ENCODE results near the gene NF2. TPM values are rescaled to one million over a fixed set of nuclear protein-coding genes. Genes with fewer than 3 reads are reported as not detected.

Gene NF2
- total RNA-seq, 1 experiment from 2014 or later, result 40.5 TPM

DNA sequence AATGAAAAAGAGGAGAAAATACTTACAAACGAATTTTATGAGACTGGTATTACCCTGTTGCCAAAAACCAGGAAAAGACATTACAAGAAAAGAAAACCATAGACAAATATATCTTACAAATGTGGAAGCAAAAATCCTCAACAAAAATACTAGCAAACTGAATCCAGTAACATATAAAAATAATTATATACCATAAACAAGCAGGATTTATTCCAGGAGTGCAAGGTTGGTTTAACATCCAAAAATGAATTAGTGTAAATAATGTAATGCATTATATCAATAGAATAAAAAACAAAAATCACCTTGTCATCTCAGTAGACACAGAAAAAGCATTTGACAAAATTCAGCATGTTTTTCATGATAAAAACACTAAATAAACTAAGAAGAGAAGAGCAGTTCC is 7.3 kb downstream of the NF2 start:
- Histone ChIP-seq H3K4me3 (ENCODE audit: low read depth, low read length, poor library complexity, severe bottlenecking) (no peak overlapping the region), H3K9me3 (ENCODE audit: low read depth, low read length, poor library complexity, severe bottlenecking) (no peaks in the 10 kb centered on the region), H3K27me3 (replicated peaks; ENCODE audit: insufficient read depth, low read depth, low read length, poor library complexity) (no peaks in the 10 kb centered on the region), H3K27ac (ENCODE audit: low read depth, low read length, poor library complexity, severe bottlenecking) (no peak overlapping the region), H3K36me3 (ENCODE audit: insufficient read depth, low read length, poor library complexity, severe bottlenecking) (no peaks in the 10 kb centered on the region), H3K4me1 (ENCODE audit: insufficient read depth, low read length, poor library complexity, severe bottlenecking) (no peaks in the 10 kb centered on the region)
- ChIA-PET CTCF (interaction anchor here (0.6 kb wide), 1 partner anchor 215 kb away, joined by 3 read pairs; no protein-coding TSS in a partner anchor), POLR2A (ENCODE audit: low non-redundant PET) (no interaction called here)
- TF ChIP-seq, protein P1, sequence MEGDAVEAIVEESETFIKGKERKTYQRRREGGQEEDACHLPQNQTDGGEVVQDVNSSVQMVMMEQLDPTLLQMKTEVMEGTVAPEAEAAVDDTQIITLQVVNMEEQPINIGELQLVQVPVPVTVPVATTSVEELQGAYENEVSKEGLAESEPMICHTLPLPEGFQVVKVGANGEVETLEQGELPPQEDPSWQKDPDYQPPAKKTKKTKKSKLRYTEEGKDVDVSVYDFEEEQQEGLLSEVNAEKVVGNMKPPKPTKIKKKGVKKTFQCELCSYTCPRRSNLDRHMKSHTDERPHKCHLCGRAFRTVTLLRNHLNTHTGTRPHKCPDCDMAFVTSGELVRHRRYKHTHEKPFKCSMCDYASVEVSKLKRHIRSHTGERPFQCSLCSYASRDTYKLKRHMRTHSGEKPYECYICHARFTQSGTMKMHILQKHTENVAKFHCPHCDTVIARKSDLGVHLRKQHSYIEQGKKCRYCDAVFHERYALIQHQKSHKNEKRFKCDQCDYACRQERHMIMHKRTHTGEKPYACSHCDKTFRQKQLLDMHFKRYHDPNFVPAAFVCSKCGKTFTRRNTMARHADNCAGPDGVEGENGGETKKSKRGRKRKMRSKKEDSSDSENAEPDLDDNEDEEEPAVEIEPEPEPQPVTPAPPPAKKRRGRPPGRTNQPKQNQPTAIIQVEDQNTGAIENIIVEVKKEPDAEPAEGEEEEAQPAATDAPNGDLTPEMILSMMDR (conservative IDR thresholded peaks at IDR 0.05; ENCODE audit: low read depth, low read length), result no peak
- no peak for TF ChIP-seq EZH2 (IDR thresholded peaks at IDR 0.05; ENCODE audit: borderline replicate concordance, low read depth, low read length, poor library complexity, severe bottlenecking)
- intact Hi-C loops (cut with micrococcal nuclease; ENCODE audit: unreplicated experiment), result no loop called here
- DNase-seq (ENCODE audit: low spot score), result no peak
- no TSS peak for BruUV-seq (replicated peaks)

DNA sequence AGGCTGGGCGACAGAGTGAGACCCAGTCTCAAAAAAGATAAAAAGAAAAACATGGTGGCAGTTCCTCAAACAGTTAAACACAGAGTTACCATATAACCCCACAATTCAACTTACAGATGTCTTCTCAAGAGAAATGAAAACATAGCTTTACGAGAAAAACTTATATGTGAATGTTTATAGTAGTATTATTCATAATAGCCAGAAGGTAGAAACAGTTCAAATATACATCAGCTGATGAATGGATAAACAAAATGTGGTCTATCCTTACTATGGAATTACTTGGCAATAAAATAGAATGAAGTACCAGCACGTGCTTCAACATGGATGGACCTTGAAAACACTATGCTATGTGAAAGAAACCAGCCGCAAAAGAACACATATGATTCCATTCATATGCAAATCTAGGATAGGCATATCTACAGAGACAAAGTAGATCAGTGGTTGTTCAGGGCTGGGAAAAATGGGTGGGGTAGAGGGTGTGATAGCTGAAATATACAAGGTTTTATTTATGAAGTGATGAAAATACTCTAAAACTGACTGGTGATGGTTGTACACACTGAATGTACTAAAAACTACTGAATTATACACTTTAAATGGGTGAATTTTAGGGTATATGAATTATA is 12.4 kb downstream of the NF2 start:
- H3K4me3 ChIP-seq (ENCODE audit: low read depth, low read length, poor library complexity, severe bottlenecking), result no peak overlapping the region
- no peaks in the 10 kb centered on the region for H3K27me3 ChIP-seq (replicated peaks; ENCODE audit: insufficient read depth, low read depth, low read length, poor library complexity)
- no peaks in the 10 kb centered on the region for H3K36me3 ChIP-seq (ENCODE audit: insufficient read depth, low read length, poor library complexity, severe bottlenecking)
- no peaks in the 10 kb centered on the region for H3K9me3 ChIP-seq (ENCODE audit: low read depth, low read length, poor library complexity, severe bottlenecking)
- no TSS peak for BruUV-seq (replicated peaks)
- DNase-seq (ENCODE audit: low spot score), result no peak
- POLR2A ChIA-PET (ENCODE audit: low non-redundant PET), result no interaction called here
- intact Hi-C loops (cut with micrococcal nuclease; ENCODE audit: unreplicated experiment), result no loop called here
- no peak overlapping the region for H3K27ac ChIP-seq (ENCODE audit: low read depth, low read length, poor library complexity, severe bottlenecking)
- TF ChIP-seq EZH2 (IDR thresholded peaks at IDR 0.05; ENCODE audit: borderline replicate concordance, low read depth, low read length, poor library complexity, severe bottlenecking), result no peak
- TF ChIP-seq, protein P1 (conservative IDR thresholded peaks at IDR 0.05; ENCODE audit: low read depth, low read length), result no peak
- CTCF ChIA-PET, result no interaction called here
- H3K4me1 ChIP-seq (ENCODE audit: insufficient read depth, low read length, poor library complexity, severe bottlenecking), result peaks cover 6% of the 10 kb centered on the region

DNA sequence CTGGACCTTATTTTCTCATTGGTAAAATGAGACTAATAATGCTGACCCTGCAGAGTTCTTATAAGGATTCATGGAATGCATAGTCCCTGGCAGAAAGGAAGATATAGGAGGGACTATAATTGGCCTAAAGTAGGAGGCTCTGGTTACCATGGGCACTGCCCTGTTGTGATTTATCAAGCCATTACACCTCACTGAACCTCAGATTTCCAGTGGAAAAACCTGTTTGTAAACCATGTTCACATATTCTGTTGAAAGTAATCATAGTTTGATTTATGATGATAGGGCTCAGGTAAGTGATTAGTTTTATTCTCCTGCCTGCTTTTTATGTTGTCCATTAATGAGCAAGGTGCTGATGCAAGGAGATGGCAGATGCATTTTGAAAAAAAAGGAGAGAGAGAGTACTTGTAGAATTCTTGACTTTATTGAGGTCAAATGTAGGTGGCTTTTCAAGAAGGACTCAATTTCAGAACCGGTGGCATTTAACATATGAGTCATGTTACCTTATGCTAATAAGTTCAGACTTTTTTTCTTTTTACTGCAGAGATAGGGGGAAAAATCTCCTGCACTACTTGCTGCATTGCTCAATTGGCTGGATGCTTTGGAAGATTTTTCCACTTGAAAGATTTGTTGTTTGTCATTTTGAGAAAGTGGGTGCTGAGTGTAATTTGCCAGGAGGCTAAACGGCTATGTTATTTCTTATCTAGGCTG is 14.6 kb downstream of the NF2 start:
- no peak for DNase-seq (ENCODE audit: low spot score)
- CTCF ChIA-PET, result no interaction called here
- Histone ChIP-seq H3K36me3 (ENCODE audit: insufficient read depth, low read length, poor library complexity, severe bottlenecking) (no peaks in the 10 kb centered on the region), H3K9me3 (ENCODE audit: low read depth, low read length, poor library complexity, severe bottlenecking) (no peaks in the 10 kb centered on the region), H3K27ac (ENCODE audit: low read depth, low read length, poor library complexity, severe bottlenecking) (no peak overlapping the region), H3K27me3 (replicated peaks; ENCODE audit: insufficient read depth, low read depth, low read length, poor library complexity) (no peaks in the 10 kb centered on the region), H3K4me3 (ENCODE audit: low read depth, low read length, poor library complexity, severe bottlenecking) (no peak overlapping the region), H3K4me1 (ENCODE audit: insufficient read depth, low read length, poor library complexity, severe bottlenecking) (peaks cover 14% of the 10 kb centered on the region)
- intact Hi-C loops (cut with micrococcal nuclease; ENCODE audit: unreplicated experiment), result no loop called here
- POLR2A ChIA-PET (ENCODE audit: low non-redundant PET), result no interaction called here
- TF ChIP-seq, protein P1 (conservative IDR thresholded peaks at IDR 0.05; ENCODE audit: low read depth, low read length), result no peak
- no peak for TF ChIP-seq EZH2 (IDR thresholded peaks at IDR 0.05; ENCODE audit: borderline replicate concordance, low read depth, low read length, poor library complexity, severe bottlenecking)
- no TSS peak for BruUV-seq (replicated peaks)
